CD4-positive, alpha-beta T cell treated with Interleukin-4 for 4 hours (primary cell): Measurements from ENCODE around the gene NEXN.

Experiments used
- DNase-seq: peaks from one replicate; pipeline ENCODE4 v3.0.0-alpha.2; 2020

Gene NEXN

DNA sequence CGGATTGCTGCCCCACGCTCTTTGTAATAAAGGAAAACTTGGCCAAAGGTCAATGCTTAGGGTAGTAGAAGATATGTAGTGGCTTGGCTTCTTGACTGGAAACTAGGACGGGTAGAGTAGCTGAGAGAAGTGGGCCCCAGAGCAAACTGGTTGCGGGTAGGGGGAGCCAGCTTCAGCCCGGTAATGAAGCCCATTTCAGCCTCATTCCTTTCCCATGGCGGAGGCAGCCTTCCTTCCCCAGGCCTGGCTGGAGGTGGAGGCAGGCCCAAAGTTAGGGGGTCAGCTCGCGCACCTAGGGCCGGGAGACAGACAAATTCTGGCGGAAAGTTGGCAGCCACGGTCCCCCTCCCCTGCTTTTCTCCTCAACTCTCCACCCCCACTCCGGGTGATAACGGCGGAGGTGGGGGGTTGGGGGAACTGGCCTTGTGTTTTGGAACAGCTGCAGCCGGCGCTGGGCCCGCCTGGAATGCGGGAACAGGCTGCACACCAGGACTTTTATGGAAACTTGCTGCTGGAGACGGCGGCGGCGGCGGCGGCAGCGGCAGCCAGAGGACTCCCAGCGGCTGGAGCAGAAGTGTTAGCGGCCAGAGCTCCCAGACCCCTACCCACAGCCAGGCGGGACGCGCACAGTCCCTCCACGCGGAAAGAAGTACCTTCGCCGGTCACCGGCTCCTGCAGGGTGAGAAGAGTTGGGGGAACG is at the start of gene NEXN:
TSS of gene NEXN (plus strand) at position 544 of the 700 bp plus-strand sequence. CDS start 27,483 bp downstream, outside the sequence.
- no peak for DNase-seq

DNA sequence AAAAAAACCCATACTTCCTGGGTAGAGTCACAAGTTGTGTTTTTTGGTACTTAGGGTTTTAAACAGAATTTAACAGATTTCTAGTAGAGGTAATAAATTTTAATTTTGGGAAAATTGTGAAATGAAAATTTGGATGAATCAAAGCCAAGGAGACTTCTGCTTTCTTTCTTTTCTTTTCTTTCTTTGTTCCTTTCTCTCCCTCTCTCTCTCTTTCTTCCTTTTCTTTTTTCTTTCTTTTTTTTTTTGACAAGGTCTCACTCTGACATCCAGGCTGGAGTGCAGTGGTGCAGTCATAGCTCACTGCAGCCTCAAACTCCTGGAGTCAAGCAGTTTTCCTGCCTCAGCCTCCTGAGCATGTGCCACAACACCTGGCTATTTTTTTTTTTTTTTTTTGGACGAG is 46.9 kb upstream of the NEXN start:
- DNase-seq: no peak

DNA sequence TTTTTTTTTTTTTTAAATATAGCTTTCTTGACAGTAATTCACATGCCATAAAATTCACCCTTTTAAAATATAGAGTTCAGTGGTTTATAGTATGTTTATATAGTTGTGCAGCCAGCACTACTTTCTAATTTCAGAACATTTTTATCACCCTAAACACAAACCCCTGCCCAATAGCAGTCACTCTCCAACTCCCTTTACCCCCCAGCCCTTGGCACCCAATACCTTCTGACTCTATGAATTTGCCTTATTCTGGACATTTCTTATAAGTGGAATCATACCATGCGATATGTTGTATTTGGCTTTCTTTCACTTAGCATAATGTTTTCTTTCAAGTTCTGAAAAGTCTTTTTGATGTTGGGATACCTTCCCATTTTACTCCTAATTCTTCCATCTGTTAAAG is 42.5 kb upstream of the NEXN start:
- DNase-seq: no peak

GRCh38 chr1:77846966-77847365 is 41.5 kb upstream of the NEXN start:
- DNase-seq: no peak

- DNase-seq: no peak
These were observed 40.8 kb upstream of the NEXN start for GRCh38 chr1:77847621-77848080.

DNA sequence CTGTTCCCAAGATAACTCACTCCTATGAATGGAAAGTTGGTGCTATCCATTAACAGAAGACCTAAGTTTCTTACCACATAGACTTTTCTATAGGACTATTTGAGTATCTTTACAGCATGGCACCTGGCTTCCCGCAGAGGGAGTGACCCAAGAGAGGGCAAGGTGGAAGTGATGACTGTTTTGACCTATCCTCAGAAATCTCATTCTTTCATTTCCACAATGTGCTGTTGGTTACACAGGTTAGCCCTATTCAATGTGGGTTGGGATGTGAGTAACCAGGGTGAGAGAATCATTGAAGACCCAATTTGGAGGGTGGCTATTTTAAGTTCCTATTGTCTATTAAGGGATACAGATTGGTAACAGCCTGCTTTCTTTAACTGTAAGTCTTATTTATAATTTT is 38.3 kb upstream of the NEXN start:
- DNase-seq: no peak

DNA sequence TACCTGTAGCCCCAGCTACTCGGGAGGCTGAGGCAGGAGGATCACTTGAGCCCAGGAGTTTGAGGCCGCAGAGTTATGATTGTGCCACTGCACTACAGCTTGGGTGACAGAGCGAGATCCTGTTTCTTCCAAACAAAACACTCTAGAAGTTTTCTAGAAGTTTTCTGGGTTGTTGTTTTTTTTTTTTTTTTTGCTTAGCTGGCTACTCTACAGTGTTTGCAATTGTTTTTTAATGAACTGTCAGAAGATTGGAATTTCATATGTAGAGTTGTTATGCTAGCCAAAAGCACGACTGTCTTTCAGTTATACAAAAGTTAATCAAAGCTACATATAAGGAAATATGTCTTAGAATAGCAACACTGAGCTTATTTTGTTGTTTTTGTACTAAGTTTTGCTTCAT is 30.9 kb upstream of the NEXN start:
- DNase-seq: no peak

DNA sequence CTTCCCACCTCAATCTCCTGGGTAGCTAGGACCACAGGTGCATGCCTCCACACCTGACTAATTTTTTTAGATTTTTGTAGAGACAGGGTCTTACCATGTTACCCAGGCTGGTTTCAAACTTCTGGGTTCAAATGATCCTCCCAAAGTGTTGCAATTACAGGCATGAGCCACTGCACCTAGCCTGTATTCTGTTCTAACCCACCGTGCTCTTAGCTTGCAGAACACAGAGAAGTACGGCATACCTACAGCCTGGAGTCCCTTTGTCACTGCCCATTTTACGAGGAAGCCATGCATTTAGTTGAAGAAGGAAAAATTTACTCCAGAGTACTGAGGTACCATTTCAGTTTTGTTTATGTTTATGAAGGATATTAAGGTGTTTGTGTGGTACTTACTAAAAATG is 29.7 kb upstream of the NEXN start:
- DNase-seq: no peak

DNA sequence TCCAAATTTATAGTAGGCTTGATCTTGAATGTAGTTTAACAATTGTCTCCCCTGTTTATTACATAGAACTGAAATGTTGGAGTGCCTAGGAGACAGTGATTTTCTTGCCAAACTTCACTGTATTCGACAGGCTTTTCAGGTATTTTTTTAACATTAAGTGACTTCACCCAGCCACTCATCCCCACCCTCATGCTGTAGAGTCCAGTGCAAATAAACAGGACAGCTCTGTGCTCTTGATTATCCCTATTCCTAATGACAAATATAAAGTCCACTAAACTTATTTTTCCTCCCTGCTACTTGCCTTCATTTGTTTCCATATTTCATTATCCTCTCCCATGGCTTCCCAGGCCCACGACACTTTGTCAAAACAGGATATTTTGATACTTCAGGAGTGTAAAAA is 29.2 kb upstream of the NEXN start:
- DNase-seq: no peak

DNA sequence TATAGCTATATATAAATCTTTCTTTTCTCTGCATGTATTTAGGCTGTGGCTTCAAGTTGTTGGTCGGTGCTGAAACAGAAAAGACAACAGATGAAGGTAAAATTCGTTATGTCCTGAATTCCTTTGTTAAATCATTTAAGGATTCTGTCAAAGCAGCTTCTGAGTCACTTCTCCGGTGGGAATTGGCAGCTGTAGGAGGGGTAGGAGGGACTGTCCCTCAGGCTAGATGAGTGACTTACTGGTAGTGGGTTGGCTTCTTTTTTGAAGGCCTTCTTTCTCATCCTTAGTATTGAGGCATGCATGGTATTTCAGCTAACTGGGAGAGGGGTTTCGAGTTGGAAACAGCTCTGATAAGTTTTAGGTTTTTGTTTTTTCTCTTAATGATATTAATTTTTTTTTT is 22.1 kb upstream of the NEXN start:
- DNase-seq: no peak

DNA sequence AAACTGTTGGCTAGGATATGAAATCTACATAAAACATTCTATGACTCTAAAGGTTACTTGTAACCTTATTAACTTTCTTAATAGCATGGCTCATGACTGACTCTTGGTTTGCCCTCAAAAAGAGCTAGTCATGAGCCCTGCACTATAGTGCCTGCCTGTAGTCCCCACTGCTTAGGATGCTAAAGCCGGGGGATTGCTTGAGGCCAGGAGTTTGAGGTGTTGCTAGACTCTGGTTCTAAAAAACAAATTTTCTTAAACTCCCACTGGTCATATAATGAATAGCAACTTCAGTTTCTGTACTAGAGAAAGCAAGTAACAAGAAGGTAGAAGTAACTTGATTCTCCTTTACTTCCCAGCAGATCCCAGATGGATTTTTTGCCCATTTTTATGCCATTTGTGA is 15.8 kb upstream of the NEXN start:
- no peak for DNase-seq

DNA sequence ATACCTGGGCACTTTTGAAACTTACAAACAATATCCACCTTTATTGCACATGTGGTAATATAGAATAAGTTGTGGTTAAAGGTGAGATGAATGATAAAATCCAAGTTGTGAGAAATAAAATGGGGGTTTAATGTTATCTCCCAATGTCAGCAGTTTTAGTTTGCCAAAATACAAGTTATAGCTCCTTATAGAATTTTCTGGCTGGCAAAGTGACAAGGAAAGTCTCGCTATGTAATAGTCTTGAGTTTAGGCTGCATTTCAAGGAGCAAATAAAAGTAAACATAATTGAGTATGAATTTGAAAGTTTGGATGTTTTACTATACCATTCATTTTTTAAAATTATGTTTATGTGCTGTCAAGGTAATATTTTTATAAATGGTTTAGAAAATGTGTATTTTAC is 15.0 kb upstream of the NEXN start:
- no peak for DNase-seq

DNA sequence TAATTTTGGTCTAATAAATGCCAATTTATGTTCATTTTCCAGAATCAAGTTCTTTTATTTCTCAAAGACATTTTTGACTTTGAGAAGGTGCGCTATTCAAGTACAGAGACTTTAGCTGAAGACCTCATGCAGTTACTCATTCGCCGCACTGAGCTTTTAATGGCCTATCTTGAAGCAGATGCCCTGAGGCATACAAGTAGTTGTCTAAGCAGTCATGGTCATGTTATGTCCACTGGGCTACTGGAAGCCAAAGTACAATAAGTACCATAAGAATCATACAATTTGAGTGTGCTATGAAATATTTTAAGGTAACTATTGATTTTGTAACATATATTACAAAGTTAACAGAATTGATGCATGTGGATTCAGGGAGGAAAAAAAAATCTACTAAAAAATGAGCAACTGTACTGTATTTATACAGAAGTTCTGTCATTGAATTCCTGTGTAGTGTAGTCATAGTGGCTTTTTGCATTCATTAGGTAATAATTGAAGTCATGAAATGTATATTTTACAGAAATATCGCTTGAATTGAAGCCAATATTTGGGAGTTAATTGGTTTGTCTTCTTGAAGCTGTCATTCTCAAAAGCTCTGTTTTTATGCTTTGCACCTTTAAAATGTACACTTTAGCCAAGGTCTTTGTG is 13.5 kb upstream of the NEXN start:
- DNase-seq: no peak

- DNase-seq: no peak
These were observed 11.5 kb upstream of the NEXN start for GRCh38 chr1:77876884-77877283.

GRCh38 chr1:77881061-77881460 is 7.4 kb upstream of the NEXN start:
- no peak for DNase-seq

- DNase-seq: no peak
These were observed 6.0 kb upstream of the NEXN start for GRCh38 chr1:77882411-77882810.

- no peak for DNase-seq
These were observed 588 bp downstream of the NEXN start for GRCh38 chr1:77888781-77889642.

GRCh38 chr1:77889671-77890070 is 1.2 kb downstream of the NEXN start:
- DNase-seq: no peak

DNA sequence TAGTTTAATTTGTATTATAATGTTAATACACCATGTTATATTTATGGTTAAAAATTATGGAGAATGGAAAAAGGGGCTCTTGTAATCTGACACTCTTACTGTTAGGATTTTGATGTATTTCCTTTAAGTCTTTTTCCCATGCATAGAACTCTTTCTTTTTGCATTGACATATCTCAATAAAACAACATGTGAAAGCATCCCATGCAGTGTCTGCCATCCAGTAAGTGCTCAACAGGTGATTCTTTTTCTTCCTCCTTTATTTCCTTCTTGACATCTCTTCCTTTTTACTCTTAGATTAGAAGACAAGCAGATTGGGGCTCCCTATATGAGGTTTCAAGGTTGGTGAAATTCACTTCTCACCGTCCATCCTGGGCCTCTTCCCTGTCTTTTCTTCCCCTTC is 2.8 kb downstream of the NEXN start:
- DNase-seq: no peak

GRCh38 chr1:77899647-77900320 is 11.4 kb downstream of the NEXN start:
- DNase-seq: no peak

GRCh38 chr1:77900687-77901293 is 12.4 kb downstream of the NEXN start:
- peak; percentile 4 for DNase-seq

DNA sequence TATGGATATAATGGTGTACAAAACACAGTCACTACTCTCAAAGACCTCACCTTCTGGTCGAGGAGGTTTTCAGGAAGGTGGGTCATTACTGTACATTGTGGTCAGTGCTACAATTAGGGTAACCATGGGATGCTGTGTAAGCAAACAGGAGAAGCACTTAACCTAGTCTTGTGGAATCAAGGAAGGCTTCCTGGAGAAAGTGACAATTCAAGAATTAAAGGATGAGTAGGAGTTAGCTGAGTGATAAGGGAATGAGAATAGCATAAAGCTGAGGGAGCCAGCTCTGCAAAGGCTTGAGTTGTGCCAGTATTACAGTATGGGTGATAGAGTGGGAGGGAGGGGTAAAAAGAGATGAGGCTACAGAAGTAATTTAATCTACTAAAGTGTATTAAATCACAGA is 17.2 kb downstream of the NEXN start:
- DNase-seq: no peak

DNA sequence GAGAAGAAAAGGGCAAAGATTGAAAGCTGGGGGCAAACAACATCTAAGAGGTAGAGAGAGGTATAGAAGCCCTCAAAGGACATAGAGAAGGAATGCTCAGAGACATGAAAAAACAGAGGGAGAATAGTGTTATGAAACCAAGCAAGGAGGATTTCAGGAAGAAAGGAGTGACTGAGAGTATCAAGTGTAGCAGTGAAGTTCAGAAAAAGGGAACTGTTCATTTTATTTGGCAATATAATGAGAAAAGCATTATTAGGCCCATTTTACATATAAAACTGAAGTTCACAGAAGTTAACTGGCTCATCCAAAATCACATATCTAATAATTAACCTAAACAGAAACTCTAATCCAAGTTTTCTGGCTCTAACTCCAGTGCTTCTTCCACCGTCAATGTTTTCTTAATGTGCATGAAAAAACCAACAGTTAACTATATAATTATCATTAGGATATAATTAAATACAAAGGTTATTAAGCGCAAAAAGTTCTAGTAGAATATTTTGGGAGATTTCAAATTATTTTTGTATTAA is 17.7 kb downstream of the NEXN start:
- DNase-seq: no peak
